ENCODE data around the gene SMYD4.
A peak's percentile ranks its signal among the peaks of the same experiment; 100 is the strongest.
"Not testable (repeated sequence)": the region's sequence is repeated elsewhere in the genome, so short reads cannot be mapped to it uniquely, and the experiment has no call there.

SMYD4 gene

GRCh38 chr17:1829592-1830257, at the start of gene SMYD4, which contains the start of gene RPA1:
TSS of gene SMYD4 (minus strand) at chr17:1829902. CDS start at chr17:1827994, 1,908 bp downstream.
TSS of gene RPA1 (plus strand) at chr17:1830005. CDS start at chr17:1830094, 89 bp downstream.
- DNase-seq (ENCODE audit: low read depth, low spot score): peak; percentile 55

DNA sequence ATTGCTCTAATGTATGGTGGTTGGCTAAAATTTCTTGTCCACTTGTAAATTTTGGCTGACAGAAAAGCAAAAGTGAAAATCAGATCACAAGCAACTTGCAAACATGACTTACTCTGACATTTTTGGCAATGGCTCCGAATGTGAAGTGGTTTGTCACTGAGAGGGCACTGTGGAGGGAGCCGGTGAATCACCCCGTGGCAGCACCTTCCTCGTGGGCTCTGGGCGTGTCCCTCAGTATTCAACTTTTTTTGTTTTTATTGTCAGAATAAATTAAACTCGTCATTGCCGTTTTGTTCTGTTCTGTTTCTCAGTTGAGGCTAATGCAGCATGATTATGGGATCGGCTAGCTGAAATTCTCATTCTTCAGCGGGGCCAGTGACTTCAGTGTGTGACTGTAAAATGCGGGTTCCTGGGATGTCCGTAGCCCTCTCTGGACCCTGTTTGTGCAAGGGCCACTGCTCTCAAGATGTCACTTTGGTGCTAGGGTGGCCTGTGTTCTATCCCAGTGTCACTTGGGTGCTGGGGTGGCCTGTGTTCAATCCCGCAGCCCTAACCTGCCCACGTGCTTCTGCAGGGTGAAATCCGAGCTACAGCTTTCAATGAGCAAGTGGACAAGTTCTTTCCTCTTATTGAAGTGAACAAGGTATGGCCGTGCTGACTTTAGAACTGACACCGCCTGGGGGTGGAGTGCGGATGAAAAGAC, 48.9 kb upstream of the SMYD4 start:
- no peak for DNase-seq (ENCODE audit: low read depth, low spot score)

GRCh38 chr17:1875597-1875996, 45.9 kb upstream of the SMYD4 start:
- no peak for DNase-seq (ENCODE audit: low read depth, low spot score)

GRCh38 chr17:1873418-1873817, 43.7 kb upstream of the SMYD4 start:
- no peak for DNase-seq (ENCODE audit: low read depth, low spot score)

DNA sequence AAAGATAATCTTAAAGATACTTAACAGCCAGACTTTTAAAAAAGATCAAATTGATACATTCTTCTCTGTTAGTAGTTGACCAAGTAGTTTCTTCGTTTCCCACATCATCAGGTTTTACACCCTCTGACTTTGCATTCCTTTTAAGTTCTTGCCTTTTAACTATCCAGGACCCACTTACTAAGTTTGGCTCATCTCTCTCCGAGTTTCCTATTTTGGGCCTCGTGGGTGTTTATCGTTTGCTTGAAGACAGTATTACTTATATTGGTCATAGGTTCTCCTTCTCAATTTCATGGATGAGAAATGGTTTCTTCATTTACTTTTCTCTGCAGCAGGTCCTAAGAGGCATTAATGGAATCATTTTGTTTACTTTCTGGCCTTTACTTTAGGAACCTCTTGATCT, 43.3 kb upstream of the SMYD4 start:
- DNase-seq (ENCODE audit: low read depth, low spot score): no peak

DNA sequence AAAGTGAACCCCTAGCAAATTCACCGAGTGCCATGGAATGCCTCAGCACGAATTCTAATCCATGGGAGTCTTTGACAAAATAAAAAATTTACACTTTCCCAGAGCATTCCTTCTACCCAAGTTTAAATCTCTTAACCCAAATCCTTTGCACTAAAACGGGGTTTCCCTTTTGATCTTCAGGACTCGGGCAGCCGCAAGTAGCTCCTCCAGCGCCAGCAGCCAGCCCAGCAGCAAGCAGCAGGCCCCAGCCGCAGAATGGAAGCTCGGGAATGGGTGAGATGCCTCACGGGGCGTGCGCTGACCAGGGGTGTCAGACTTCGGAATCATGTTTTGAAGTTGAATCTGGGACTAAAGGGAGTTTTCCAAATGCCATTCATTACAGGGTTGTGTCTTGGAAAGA, 42.6 kb upstream of the SMYD4 start:
- DNase-seq (ENCODE audit: low read depth, low spot score): no peak

GRCh38 chr17:1871756-1872155, 42.1 kb upstream of the SMYD4 start:
- DNase-seq (ENCODE audit: low read depth, low spot score): no peak

GRCh38 chr17:1870592-1870991, 40.9 kb upstream of the SMYD4 start:
- no peak for DNase-seq (ENCODE audit: low read depth, low spot score)

- no peak for DNase-seq (ENCODE audit: low read depth, low spot score)
Observed at GRCh38 chr17:1868090-1868489, 38.4 kb upstream of the SMYD4 start.

DNA sequence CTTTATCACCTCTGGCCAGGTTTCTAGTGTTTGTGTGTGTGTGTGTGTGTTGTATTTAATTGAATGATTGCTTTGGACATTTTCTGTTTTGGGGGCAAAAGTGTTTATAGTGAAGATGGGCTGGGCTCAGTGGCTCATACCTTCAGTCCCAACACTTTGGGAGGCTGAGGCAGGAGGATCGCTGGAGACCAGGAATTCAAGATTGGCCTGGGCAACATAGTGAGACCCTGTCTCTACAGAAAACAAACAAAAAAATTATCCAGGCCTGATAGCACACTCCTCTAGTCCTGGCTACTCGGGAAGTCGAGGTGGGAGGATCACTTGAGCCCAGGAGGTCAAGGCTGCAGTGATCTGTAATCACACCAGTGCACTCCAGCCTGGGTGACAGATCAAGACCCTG, 37.6 kb upstream of the SMYD4 start:
- no peak for DNase-seq (ENCODE audit: low read depth, low spot score)

DNA sequence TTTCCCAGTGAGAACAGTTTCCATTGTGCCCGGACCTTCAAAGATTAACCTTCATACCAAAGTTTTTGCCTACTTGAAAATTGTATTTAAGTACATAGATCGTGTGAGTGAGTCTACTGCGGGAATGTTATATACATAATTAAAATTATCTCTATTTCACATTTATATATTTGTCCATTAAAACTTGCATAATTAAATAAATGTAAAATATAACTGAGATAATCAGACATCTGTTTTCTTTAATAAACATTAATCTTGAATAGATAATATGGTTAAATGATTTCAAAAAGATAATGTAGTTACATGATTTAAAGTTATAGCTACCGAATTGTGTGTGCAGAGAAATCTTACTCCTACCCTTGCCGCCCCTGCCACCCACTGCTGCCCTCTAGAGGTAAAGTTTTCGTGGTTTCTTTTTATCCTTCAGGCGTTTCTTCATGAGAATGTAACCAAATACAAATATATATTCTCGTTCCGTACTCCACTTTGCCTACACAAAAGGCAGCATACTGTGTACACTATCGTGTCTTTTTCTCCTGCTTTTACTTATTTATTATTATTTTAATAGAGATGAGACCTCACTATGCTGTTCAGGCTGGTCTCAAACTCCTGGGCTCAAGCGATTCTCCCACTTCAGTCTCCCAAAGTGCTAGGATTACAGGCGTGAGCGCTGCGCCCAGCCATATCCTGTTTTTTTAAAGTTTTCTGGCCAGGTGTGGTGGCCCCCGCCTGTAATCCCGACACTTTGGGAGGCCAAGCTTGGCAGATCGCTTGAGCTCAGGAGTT, 35.7 kb upstream of the SMYD4 start:
- DNase-seq (ENCODE audit: low read depth, low spot score): peak; percentile 9

- no peak for DNase-seq (ENCODE audit: low read depth, low spot score)
Observed at GRCh38 chr17:1861391-1862010, 31.8 kb upstream of the SMYD4 start.

DNA sequence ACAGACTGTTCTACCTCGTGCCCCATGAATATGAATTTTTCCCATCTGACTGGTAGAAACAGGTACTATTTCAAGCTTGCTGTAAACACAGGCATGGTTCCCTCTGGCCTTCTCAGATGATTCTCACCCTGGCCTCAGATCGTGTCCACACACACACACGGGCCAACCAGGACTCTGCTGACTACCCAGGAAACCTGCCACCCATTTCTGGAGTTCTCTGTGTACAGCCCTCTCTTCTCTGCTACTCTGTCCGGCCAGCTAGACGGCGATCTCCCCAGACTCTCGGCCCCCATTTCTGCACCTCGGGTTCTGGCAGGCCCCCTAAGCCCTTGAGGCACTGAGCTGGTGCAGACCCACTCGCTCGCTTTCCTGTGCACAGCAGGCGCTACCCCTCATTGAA, 31.3 kb upstream of the SMYD4 start:
- no peak for DNase-seq (ENCODE audit: low read depth, low spot score)

- DNase-seq (ENCODE audit: low read depth, low spot score): not testable (repeated sequence)
Observed at GRCh38 chr17:1856462-1856861, 26.8 kb upstream of the SMYD4 start.

GRCh38 chr17:1853698-1854097, 24.0 kb upstream of the SMYD4 start:
- DNase-seq (ENCODE audit: low read depth, low spot score): no peak

- DNase-seq (ENCODE audit: low read depth, low spot score): no peak
Observed at GRCh38 chr17:1852327-1852726, 22.6 kb upstream of the SMYD4 start.

DNA sequence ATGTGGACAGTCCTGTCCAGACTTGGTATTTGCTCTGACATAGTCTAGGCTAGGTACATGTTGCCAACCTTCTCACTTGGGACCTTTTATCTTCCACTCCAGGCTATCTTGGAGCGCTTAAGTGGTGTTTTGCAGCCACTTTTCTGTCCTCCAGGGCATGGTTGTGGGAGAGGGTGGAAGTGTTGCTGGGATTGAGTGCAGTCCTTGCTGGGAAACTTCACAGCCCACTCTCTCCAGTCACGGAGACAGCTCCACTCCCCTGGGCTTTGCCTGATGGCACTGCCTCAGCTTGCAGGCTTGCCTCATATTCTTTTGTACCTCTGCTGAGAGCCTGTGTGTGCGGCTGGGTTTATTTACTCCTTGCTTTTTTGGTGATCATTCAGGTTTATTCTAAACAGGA, 17.5 kb upstream of the SMYD4 start:
- DNase-seq (ENCODE audit: low read depth, low spot score): no peak

- DNase-seq (ENCODE audit: low read depth, low spot score): no peak
Observed at GRCh38 chr17:1843947-1844346, 14.2 kb upstream of the SMYD4 start.

DNA sequence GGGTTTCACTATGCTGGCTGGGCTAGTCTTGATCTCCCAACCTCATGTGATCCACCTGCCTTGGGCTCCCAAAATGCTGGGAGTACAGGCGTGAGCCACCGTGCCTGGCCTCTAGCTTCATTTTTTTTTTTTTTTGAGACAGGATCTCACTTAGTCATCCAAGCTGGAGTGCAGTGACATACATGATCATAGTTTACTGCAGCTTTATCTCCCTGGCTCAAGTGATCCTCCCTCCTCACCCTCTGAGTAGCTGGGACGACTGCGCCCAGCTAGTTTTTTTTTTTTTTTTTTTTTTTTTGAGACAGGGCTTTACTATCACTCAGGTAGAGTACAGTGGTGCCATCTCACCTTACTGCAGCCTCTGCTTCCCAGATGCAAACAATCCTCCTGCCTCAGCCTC, 9.8 kb upstream of the SMYD4 start:
- DNase-seq (ENCODE audit: low read depth, low spot score): no peak

DNA sequence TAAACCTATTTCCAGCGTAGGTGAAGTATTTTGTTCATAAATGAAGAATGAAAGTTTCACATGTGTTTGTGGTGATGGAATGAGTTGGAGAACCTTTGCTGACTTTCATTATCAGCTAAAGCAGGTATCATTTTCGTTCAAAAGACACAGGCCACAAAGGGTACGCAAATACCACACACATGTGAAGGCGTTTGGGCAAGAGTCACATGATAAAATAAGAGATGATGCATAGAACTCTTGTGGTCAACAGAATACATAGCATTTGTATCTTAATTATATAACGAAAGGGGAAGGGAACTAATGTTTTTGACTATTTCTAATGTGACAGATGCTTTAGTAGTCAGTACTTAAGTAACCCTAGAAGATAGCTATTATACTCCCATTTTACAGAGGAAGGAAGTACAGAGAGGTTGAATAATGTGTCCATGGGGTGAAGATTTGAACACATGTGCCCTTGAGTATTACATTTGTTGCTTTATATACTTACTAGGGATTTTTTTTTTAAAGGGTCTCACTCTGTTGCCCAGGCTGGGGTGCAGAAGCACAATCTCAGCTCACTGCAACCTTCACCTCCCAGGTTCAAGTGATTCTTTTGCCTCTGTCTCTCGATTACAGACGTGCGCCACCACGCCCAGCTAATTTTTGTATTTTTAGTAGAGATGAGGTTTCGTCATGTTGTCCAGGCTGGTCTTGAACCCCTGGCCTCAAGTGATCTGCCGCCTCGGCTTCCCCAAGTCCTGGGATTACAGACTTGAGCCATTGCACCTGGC, 4.9 kb upstream of the SMYD4 start:
- no peak for DNase-seq (ENCODE audit: low read depth, low spot score)

GRCh38 chr17:1830288-1830687, 586 bp upstream of the SMYD4 start:
- no peak for DNase-seq (ENCODE audit: low read depth, low spot score)

Measured in smooth muscle cell of the brain vasculature (primary cell).